HUES48 (cell line): ENCODE measurements around the gene SMCHD1.
"Not testable (repeated sequence)": the region's sequence is repeated elsewhere in the genome, so short reads cannot be mapped to it uniquely, and the experiment has no call there.

ENCODE experiments used
- H3K27ac ChIP-seq: one replicate; pipeline ENCODE4 v1.7.0; 2013; ENCODE audit warnings: low read depth, low read length, inconsistent platforms
- H3K27me3 ChIP-seq: 2 replicates; pipeline ENCODE4 v1.6.1; 2013; ENCODE audit warnings: mild to moderate bottlenecking, low read length; ENCODE audit not compliant: control insufficient read depth, insufficient read depth
- H3K36me3 ChIP-seq: 2 replicates; pipeline ENCODE4 v1.6.1; 2013; ENCODE audit warnings: low read length; ENCODE audit not compliant: control insufficient read depth, insufficient read depth
- H3K4me1 ChIP-seq: 2 replicates; pipeline ENCODE4 v1.6.1; 2013; ENCODE audit warnings: mild to moderate bottlenecking, low read length; ENCODE audit not compliant: control insufficient read depth, insufficient read depth
- H3K4me3 ChIP-seq: 2 replicates; pipeline ENCODE4 v1.5.1; 2013; ENCODE audit warnings: mild to moderate bottlenecking, low read depth, low read length
- H3K9ac ChIP-seq: 2 replicates; pipeline ENCODE4 v1.6.1; 2013; ENCODE audit warnings: mild to moderate bottlenecking, low read depth, low read length, moderate library complexity
- H3K9me3 ChIP-seq: 2 replicates; pipeline ENCODE4 v1.6.1; 2013; ENCODE audit warnings: low read length; ENCODE audit not compliant: control insufficient read depth, insufficient read depth

SMCHD1 gene

GRCh38 chr18:2787225-2787624 lies 131.7 kb downstream of the SMCHD1 start:
- Histone ChIP-seq H3K4me1 (no peaks in the 10 kb centered on the region), H3K9me3 (no peaks in the 10 kb centered on the region), H3K4me3 (no peak overlapping the region), H3K27ac (no peak overlapping the region), H3K27me3 (no peaks in the 10 kb centered on the region), H3K9ac (no peak overlapping the region), H3K36me3 (peaks cover 48% of the 10 kb centered on the region)

GRCh38 chr18:2792395-2792794 lies 136.9 kb downstream of the SMCHD1 start:
- no peaks in the 10 kb centered on the region for H3K9me3 ChIP-seq
- no peak overlapping the region for H3K4me3 ChIP-seq
- no peaks in the 10 kb centered on the region for H3K27me3 ChIP-seq
- H3K27ac ChIP-seq, result no peak overlapping the region
- peaks cover 38% of the 10 kb centered on the region for H3K36me3 ChIP-seq
- no peaks in the 10 kb centered on the region for H3K4me1 ChIP-seq
- no peak overlapping the region for H3K9ac ChIP-seq

- no peak overlapping the region for H3K27ac ChIP-seq
- no peak overlapping the region for H3K4me3 ChIP-seq
- no peak overlapping the region for H3K9ac ChIP-seq
- H3K27me3 ChIP-seq, result no peaks in the 10 kb centered on the region
- no peaks in the 10 kb centered on the region for H3K9me3 ChIP-seq
- no peaks in the 10 kb centered on the region for H3K4me1 ChIP-seq
- H3K36me3 ChIP-seq, result peaks cover 31% of the 10 kb centered on the region
Observed at GRCh38 chr18:2794159-2794558, 138.6 kb downstream of the SMCHD1 start.

GRCh38 chr18:2797951-2798350 lies 142.4 kb downstream of the SMCHD1 start:
- Histone ChIP-seq H3K27ac (no peak overlapping the region), H3K27me3 (no peaks in the 10 kb centered on the region), H3K9ac (no peak overlapping the region), H3K4me3 (no peak overlapping the region), H3K9me3 (no peaks in the 10 kb centered on the region), H3K4me1 (no peaks in the 10 kb centered on the region), H3K36me3 (peaks cover 41% of the 10 kb centered on the region)

GRCh38 chr18:2799369-2799768 lies 143.8 kb downstream of the SMCHD1 start:
- H3K27me3 ChIP-seq, result no peaks in the 10 kb centered on the region
- H3K9ac ChIP-seq, result no peak overlapping the region
- H3K4me3 ChIP-seq, result no peak overlapping the region
- no peak overlapping the region for H3K27ac ChIP-seq
- no peaks in the 10 kb centered on the region for H3K4me1 ChIP-seq
- H3K9me3 ChIP-seq, result no peaks in the 10 kb centered on the region
- peaks cover 46% of the 10 kb centered on the region for H3K36me3 ChIP-seq

- Histone ChIP-seq H3K4me1 (no peaks in the 10 kb centered on the region), H3K4me3 (no peak overlapping the region), H3K9ac (no peak overlapping the region), H3K27ac (no peak overlapping the region), H3K36me3 (peaks cover 12% of the 10 kb centered on the region; the same call in 1 of the 2 replicates), H3K9me3 (no peaks in the 10 kb centered on the region; the same call in 1 of the 2 replicates), H3K27me3 (no peaks in the 10 kb centered on the region)
Observed at GRCh38 chr18:2805970-2806943, 150.7 kb downstream of the SMCHD1 start.

GRCh38 chr18:2808640-2809039 lies 153.1 kb downstream of the SMCHD1 start:
- not testable (repeated sequence) for H3K27me3 ChIP-seq, H3K9ac ChIP-seq, H3K9me3 ChIP-seq, H3K4me3 ChIP-seq, H3K4me1 ChIP-seq, H3K36me3 ChIP-seq, H3K27ac ChIP-seq

GRCh38 chr18:2809666-2810183 lies 154.2 kb downstream of the SMCHD1 start:
- not testable (repeated sequence) for H3K4me1 ChIP-seq, H3K9ac ChIP-seq, H3K9me3 ChIP-seq, H3K27me3 ChIP-seq, H3K36me3 ChIP-seq, H3K27ac ChIP-seq, H3K4me3 ChIP-seq

- Histone ChIP-seq H3K9ac (no peak overlapping the region), H3K36me3 (no peaks in the 10 kb centered on the region), H3K9me3 (no peaks in the 10 kb centered on the region; the same call in 1 of the 2 replicates), H3K27ac (no peak overlapping the region), H3K4me3 (no peak overlapping the region), H3K27me3 (no peaks in the 10 kb centered on the region), H3K4me1 (peaks cover 1% of the 10 kb centered on the region)
Observed at GRCh38 chr18:2811416-2811815, 155.9 kb downstream of the SMCHD1 start.

GRCh38 chr18:2814928-2815327 lies 159.4 kb downstream of the SMCHD1 start:
- Histone ChIP-seq H3K9me3 (no peaks in the 10 kb centered on the region), H3K4me3 (no peak overlapping the region), H3K27ac (no peak overlapping the region), H3K27me3 (no peaks in the 10 kb centered on the region), H3K4me1 (peaks cover 8% of the 10 kb centered on the region), H3K9ac (no peak overlapping the region), H3K36me3 (no peaks in the 10 kb centered on the region)

GRCh38 chr18:2818281-2818680 lies 162.8 kb downstream of the SMCHD1 start:
- Histone ChIP-seq H3K36me3 (no peaks in the 10 kb centered on the region), H3K4me1 (peaks cover 8% of the 10 kb centered on the region), H3K27me3 (no peaks in the 10 kb centered on the region), H3K9me3 (no peaks in the 10 kb centered on the region), H3K4me3 (no peak overlapping the region), H3K27ac (no peak overlapping the region), H3K9ac (no peak overlapping the region)
